Ectodermal cell (in vitro differentiated cells): ENCODE measurements around the gene WTIP.

Source experiments
- H3K27ac ChIP-seq: 2 replicates; pipeline ENCODE4 v1.7.0; 2013; ENCODE audit warnings: mild to moderate bottlenecking, low read depth, low read length; ENCODE audit not compliant: insufficient read depth, poor library complexity, severe bottlenecking
- H3K27me3 ChIP-seq: 2 replicates; pipeline ENCODE4 v1.7.0; 2013; ENCODE audit warnings: mild to moderate bottlenecking, low read length; ENCODE audit not compliant: insufficient read depth, control insufficient read depth, poor library complexity, severe bottlenecking
- H3K36me3 ChIP-seq: one replicate; pipeline ENCODE4 v1.7.0; 2013; ENCODE audit warnings: low read length; ENCODE audit not compliant: control insufficient read depth, insufficient read depth
- H3K4me1 ChIP-seq: one replicate; pipeline ENCODE4 v1.7.0; 2013; ENCODE audit warnings: low read length; ENCODE audit not compliant: control insufficient read depth, insufficient read depth
- H3K4me3 ChIP-seq: 2 replicates; pipeline ENCODE4 v1.7.0; 2013; ENCODE audit warnings: low read depth, low read length, control low read depth; ENCODE audit not compliant: insufficient read depth
- H3K9me3 ChIP-seq: 2 replicates; pipeline ENCODE4 v1.7.0; 2013; ENCODE audit warnings: mild to moderate bottlenecking, low read length, moderate library complexity; ENCODE audit not compliant: control insufficient read depth
- WGBS, 2 experiments: methylation state at CpG; one replicate each; pipeline ENCODE4 v1.1.7; 2013; ENCODE audit warnings: missing lambda C conversion rate in 2 of 2; 5-methylcytosine and 5-hydroxymethylcytosine counted together

The WTIP gene

DNA sequence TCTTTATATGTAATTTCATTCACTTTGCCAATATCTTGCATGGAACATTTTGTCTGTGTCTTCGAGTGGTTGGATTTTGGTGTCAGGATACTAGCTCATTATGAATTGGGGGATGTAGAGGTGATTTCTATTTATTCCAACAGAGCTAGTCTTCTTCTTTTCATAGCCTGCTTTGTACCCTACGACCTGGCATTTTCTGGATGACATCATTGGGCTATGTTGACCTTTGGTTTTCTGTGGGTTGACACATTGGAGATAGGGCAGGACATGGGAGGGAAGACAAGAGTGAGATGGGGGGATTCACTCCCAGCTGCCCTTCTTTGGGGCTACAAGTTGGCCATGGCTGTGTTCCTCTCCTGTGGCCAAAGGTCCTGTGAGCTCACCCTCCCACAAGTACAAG, 38.0 kb downstream of the WTIP start:
- no peak overlapping the region for H3K27ac ChIP-seq
- H3K27me3 ChIP-seq = no peaks in the 10 kb centered on the region
- 72 to 79% methylated on average over 2 of the region's 2 CpGs for WGBS, 2 experiments
- H3K36me3 ChIP-seq = no peaks in the 10 kb centered on the region
- no peaks in the 10 kb centered on the region for H3K4me1 ChIP-seq
- H3K9me3 ChIP-seq = no peaks in the 10 kb centered on the region
- no peak overlapping the region for H3K4me3 ChIP-seq

DNA sequence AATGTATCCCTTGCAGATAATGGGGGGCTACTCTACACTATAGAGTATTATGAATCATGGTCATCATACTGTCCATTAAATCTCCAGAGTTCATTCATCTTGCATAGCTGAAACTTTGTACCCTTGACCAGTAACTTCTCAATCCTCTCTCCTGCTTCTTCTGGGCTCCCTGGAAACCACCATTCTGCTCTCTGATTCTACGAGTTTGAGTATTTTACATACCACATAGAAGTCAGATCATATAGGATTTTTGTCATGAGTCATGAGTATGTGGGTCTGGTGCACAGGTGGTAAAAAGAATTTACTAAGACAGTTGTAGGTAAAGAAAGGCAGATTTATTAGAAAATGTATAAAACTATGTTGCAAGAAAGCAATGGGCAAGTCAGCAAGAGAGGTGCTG, 41.9 kb downstream of the WTIP start:
- no peaks in the 10 kb centered on the region for H3K36me3 ChIP-seq
- no peaks in the 10 kb centered on the region for H3K9me3 ChIP-seq
- no peaks in the 10 kb centered on the region for H3K27me3 ChIP-seq
- H3K4me1 ChIP-seq = no peaks in the 10 kb centered on the region
- 100% methylated on average over 1 of the region's 1 CpG; no CpG with 5 or more reads in 1 of the 2 experiments for WGBS, 2 experiments
- no peak overlapping the region for H3K4me3 ChIP-seq
- H3K27ac ChIP-seq = no peak overlapping the region

DNA sequence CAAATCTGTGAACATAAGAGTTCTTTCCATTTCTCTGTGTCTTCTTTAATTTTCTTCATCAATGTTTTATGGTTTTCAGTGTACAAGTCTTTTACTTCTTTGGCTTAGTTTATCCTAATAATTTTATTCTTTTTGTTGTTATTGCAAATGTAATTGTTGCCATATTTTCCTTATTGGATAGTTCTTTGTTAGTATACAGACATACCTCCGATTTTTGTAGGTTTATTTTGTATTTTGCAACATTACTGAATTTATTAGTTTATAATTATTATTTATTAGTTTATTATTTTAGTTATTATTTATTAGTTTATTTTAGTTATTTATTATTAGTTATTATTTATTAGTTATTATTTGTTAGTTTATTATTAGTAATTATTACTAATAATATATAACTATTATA, 43.4 kb downstream of the WTIP start:
- Histone ChIP-seq H3K27ac (no peak overlapping the region), H3K4me1 (no peaks in the 10 kb centered on the region), H3K9me3 (no peaks in the 10 kb centered on the region), H3K27me3 (peaks cover 3% of the 10 kb centered on the region), H3K36me3 (no peaks in the 10 kb centered on the region), H3K4me3 (no peak overlapping the region)
- WGBS, 2 experiments = no CpG with 5 or more reads among the region's 1 CpG

DNA sequence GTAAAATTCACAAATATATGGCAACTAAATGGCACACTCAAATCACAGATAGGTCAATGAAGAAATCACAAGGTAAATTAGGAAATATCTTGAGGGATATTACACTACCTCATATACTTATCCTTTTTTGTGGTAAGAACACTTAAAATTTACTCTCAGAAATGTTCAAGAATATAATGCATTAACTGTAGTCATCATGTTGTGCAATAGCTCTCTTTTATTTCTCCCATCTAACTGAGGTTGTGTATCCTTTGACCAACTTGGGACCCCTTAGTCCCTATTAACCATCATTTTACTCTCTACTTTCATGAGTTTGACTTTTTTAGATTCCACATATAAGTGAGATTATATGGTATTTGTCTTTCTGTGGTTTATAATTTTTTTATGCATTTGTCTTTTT, 52.6 kb downstream of the WTIP start:
- peaks cover 10% of the 10 kb centered on the region for H3K27me3 ChIP-seq
- no peaks in the 10 kb centered on the region for H3K4me1 ChIP-seq
- H3K36me3 ChIP-seq = no peaks in the 10 kb centered on the region
- no peaks in the 10 kb centered on the region for H3K9me3 ChIP-seq
- no peak overlapping the region for H3K4me3 ChIP-seq
- H3K27ac ChIP-seq = no peak overlapping the region

DNA sequence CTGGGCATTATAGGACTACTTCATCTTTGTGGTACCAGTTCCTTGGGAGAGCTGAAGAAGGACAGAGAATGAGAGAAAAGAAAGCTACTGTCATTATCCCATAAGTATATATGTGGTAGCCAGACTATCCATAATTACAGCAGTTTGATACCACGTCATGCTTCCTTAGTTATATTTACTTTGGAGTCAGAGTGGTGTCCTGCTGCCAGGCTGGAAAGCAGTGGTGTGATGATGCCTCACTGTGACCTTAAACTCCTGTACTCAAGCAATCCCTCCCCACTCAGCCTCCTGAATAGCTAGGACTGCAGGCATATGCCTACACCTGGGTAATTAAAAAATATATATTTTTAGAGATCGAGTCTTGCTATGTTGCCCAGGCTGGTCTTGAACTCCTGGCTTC, 57.8 kb downstream of the WTIP start:
- Histone ChIP-seq H3K36me3 (no peaks in the 10 kb centered on the region), H3K27ac (no peak overlapping the region), H3K4me1 (no peaks in the 10 kb centered on the region), H3K9me3 (peaks cover 2% of the 10 kb centered on the region), H3K27me3 (no peaks in the 10 kb centered on the region), H3K4me3 (no peak overlapping the region)
- 70 to 81% methylated on average over 2 of the region's 2 CpGs for WGBS, 2 experiments

DNA sequence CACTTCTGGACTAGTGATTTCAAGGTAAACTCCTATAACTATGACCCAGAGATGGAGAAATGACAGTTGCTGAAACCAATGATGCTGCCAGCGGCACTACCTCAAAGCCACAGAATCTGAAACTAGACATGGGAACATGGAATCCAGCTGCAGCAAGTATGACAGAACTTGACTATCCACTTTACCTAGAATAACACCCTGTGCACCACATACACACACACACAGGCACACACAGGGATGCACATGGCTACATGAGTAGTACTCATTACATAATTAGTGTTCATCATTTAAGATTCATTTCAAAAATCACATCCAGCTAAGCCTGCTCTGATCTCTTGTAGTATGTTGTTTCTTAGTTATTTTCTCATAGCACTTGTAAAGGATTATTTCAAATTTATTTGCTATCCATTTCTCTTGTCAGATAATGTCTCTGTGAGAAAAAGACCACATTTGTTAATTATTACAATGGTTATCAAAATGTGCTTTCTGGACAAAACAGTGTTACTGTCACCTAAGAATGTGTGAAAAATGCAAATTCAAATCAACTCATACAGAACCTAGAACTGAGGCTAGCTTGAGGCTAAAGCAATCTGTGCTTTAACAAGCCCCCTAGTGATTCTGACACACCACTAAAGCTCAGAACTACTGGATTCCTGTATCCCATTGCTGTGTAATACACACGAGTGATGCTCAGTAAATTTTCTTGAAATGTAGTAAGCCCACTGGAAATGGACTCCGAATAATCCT, 59.4 kb downstream of the WTIP start:
- H3K36me3 ChIP-seq = no peaks in the 10 kb centered on the region
- H3K4me3 ChIP-seq = no peak overlapping the region
- WGBS, 2 experiments = 77 to 90% methylated on average over 3 of the region's 3 CpGs
- peaks cover 2% of the 10 kb centered on the region for H3K9me3 ChIP-seq
- H3K27me3 ChIP-seq = no peaks in the 10 kb centered on the region
- no peaks in the 10 kb centered on the region for H3K4me1 ChIP-seq
- no peak overlapping the region for H3K27ac ChIP-seq

DNA sequence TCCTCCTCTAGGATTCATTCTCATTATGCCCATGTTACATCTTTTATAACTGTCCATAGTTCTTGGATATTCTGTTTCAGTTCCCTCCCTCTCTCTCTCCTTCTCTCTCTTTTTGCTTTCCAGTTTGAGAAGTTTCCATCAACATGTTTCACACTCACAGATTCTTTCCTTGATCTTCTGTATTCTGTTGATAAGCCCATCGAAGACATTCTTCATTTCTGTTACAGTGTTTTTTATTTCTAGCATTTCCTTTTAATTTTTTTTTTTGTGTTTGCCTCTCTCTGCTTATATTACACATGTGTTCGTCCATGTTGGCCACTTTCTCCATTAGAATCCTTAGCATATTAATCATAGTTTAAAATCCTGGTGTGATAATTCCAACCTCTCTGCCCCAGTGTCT, 68.3 kb downstream of the WTIP start:
- Histone ChIP-seq H3K4me3 (no peak overlapping the region), H3K9me3 (no peaks in the 10 kb centered on the region), H3K27me3 (no peaks in the 10 kb centered on the region), H3K36me3 (no peaks in the 10 kb centered on the region), H3K4me1 (no peaks in the 10 kb centered on the region), H3K27ac (no peak overlapping the region)
- 50 to 81% methylated on average over 1 to 2 of the region's 2 CpGs for WGBS, 2 experiments

DNA sequence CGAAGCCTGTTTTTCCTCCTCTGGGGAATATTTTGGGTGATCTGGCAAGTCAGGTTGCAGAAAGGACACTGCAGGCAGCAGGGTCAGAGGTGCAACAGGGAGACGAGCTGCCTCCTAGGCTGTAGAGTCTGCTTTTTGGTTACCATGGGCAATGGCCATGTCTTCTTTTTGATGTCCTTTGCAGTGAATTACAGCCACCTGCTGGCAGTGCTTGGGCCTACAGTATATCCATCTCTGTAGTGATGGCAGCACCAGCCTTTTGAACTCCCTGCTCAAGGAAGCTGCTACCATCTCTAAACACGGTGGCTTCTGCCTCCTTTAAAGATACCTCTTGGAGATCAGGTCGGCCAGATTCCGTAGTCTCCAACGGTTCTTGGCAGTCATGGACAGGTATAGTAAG, 73.9 kb downstream of the WTIP start:
- H3K27ac ChIP-seq = no peak overlapping the region
- no peak overlapping the region for H3K4me3 ChIP-seq
- no peaks in the 10 kb centered on the region for H3K4me1 ChIP-seq
- 73 to 80% methylated on average over 6 of the region's 6 CpGs for WGBS, 2 experiments
- H3K9me3 ChIP-seq = no peaks in the 10 kb centered on the region
- H3K36me3 ChIP-seq = no peaks in the 10 kb centered on the region
- no peaks in the 10 kb centered on the region for H3K27me3 ChIP-seq

DNA sequence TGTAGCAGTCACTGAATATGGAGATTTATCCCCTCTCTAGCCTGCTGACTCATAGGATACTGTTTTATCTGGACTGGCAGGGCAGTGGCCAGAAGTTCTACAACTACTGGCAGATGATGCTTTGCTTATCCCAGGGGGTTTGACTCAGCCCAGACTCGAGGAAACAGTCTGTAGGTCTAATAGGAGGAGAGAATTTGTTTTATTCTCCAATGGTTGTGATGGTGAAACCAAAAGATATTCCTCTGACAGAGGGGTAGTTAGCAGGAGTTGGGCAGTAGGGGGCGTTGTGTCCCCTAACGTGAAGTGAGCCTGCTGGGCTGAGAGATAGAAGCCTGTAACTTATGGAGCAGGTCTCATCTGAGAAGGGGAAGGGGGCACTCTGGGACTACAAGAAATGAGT, 74.9 kb downstream of the WTIP start:
- no peaks in the 10 kb centered on the region for H3K4me1 ChIP-seq
- no peaks in the 10 kb centered on the region for H3K36me3 ChIP-seq
- no peaks in the 10 kb centered on the region for H3K27me3 ChIP-seq
- H3K4me3 ChIP-seq = no peak overlapping the region
- WGBS, 2 experiments = 5% methylated on average over 3 of the region's 3 CpGs
- no peaks in the 10 kb centered on the region for H3K9me3 ChIP-seq
- H3K27ac ChIP-seq = no peak overlapping the region

DNA sequence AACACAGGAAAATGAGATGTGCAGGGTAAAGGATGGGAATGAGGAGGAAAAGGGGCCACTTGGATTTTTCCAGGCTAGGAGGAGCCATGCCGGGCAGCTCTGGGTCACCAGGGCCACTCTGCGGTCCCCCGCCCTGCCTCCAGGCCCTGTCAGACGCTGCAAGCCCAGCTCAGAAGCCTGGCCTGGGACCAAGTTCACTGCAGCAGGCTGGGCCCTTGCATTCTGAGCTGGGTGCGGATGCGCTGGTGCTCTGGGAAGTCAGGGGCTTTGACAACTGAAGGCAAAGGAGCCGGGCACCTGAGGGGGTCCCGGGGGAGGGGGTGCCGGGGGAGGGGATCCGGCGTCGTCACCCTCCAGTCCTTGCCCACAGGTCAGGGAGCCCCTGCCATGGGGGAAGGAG, 77.5 kb downstream of the WTIP start:
- Histone ChIP-seq H3K27me3 (no peaks in the 10 kb centered on the region), H3K4me3 (no peak overlapping the region), H3K4me1 (no peaks in the 10 kb centered on the region), H3K36me3 (no peaks in the 10 kb centered on the region), H3K27ac (no peak overlapping the region), H3K9me3 (no peaks in the 10 kb centered on the region)
- WGBS, 2 experiments = 87% methylated on average over 12 of the region's 12 CpGs

DNA sequence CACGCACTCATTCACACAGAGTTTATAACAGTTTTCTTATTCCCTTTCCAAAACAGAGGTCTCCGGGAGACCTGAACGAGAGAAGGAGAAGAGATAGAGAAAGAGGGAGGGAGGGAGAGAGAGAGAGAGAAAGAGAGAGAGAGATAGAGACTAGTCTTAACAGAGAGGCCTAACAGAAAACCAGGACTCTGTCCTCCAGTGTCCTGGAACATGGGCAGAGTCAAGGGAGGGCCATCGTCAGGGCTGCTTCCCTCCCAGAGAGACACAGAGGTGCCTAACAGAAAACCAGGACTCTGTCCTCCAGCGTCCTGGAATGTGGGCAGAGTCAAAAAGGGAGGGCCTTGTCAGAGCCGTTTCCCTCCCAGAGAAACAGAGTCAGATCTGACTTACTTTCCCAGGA, 78.7 kb downstream of the WTIP start:
- WGBS, 2 experiments = 65 to 66% methylated on average over 6 of the region's 6 CpGs

More for the DNA sequence above, 78.7 kb downstream of the WTIP start:
- Histone ChIP-seq H3K4me1 (no peaks in the 10 kb centered on the region), H3K36me3 (no peaks in the 10 kb centered on the region), H3K4me3 (no peak overlapping the region), H3K9me3 (no peaks in the 10 kb centered on the region), H3K27ac (no peak overlapping the region), H3K27me3 (no peaks in the 10 kb centered on the region)
